ENCODE measurements around the gene CCT7.

Gene CCT7

GRCh38 chr2:73297586-73297985 lies 63.5 kb downstream of the CCT7 start:
- H3K27me3 ChIP-seq (ENCODE audit: control insufficient read depth, insufficient read depth, low read length) = peaks cover 24% of the 10 kb centered on the region
- H3K4me3 ChIP-seq (ENCODE audit: low read length) = no peak overlapping the region
- no peaks in the 10 kb centered on the region for H3K36me3 ChIP-seq (ENCODE audit: control insufficient read depth, insufficient read depth, low read length)
- H3K27ac ChIP-seq (ENCODE audit: low read depth, low read length) = no peak overlapping the region
- H3K4me1 ChIP-seq (ENCODE audit: control insufficient read depth, insufficient read depth, low read length) = no peaks in the 10 kb centered on the region
- H3K9ac ChIP-seq (ENCODE audit: low read length) = no peak overlapping the region

DNA sequence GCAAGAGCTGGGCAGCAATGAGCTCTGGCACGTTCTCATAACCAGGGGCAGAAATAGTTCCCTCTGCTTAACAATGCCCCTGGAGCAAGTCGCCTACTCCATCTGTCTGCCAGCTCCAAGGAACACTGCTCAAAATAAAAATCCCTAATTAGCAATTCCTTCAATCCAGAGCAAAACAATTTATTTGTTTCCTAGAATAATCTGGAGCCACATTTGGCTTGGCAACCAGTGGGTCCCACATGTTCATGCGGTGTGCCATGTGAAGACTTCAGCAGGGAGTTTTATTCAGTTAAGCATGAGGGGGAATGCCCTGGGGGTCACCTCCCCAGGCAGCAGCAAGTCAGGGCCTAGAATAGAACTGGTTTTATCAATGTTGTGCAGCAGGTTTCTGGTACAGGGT lies 66.8 kb downstream of the CCT7 start:
- Histone ChIP-seq H3K4me1 (ENCODE audit: control insufficient read depth, insufficient read depth, low read length) (no peaks in the 10 kb centered on the region), H3K4me3 (ENCODE audit: low read length) (no peak overlapping the region), H3K27me3 (ENCODE audit: control insufficient read depth, insufficient read depth, low read length) (peaks cover 5% of the 10 kb centered on the region), H3K27ac (ENCODE audit: low read depth, low read length) (no peak overlapping the region), H3K9ac (ENCODE audit: low read length) (no peak overlapping the region), H3K36me3 (ENCODE audit: control insufficient read depth, insufficient read depth, low read length) (no peaks in the 10 kb centered on the region)

GRCh38 chr2:73301636-73302035 lies 67.5 kb downstream of the CCT7 start:
- Histone ChIP-seq H3K4me1 (ENCODE audit: control insufficient read depth, insufficient read depth, low read length) (no peaks in the 10 kb centered on the region), H3K27me3 (ENCODE audit: control insufficient read depth, insufficient read depth, low read length) (peaks cover 3% of the 10 kb centered on the region), H3K9ac (ENCODE audit: low read length) (no peak overlapping the region), H3K27ac (ENCODE audit: low read depth, low read length) (no peak overlapping the region), H3K4me3 (ENCODE audit: low read length) (no peak overlapping the region), H3K36me3 (ENCODE audit: control insufficient read depth, insufficient read depth, low read length) (no peaks in the 10 kb centered on the region)

Measured in rectal smooth muscle tissue (tissue), 1 donor.